DMS53 (cell line): Measurements from ENCODE around the gene TNFSF9.
A peak's percentile ranks its signal among the peaks of the same experiment; 100 is the strongest.

Experiments
- DNase-seq: peaks from one replicate; lab custom pipeline; 2025; lab: John Stamatoyannopoulos, UW

Gene TNFSF9, protein sequence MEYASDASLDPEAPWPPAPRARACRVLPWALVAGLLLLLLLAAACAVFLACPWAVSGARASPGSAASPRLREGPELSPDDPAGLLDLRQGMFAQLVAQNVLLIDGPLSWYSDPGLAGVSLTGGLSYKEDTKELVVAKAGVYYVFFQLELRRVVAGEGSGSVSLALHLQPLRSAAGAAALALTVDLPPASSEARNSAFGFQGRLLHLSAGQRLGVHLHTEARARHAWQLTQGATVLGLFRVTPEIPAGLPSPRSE

DNA sequence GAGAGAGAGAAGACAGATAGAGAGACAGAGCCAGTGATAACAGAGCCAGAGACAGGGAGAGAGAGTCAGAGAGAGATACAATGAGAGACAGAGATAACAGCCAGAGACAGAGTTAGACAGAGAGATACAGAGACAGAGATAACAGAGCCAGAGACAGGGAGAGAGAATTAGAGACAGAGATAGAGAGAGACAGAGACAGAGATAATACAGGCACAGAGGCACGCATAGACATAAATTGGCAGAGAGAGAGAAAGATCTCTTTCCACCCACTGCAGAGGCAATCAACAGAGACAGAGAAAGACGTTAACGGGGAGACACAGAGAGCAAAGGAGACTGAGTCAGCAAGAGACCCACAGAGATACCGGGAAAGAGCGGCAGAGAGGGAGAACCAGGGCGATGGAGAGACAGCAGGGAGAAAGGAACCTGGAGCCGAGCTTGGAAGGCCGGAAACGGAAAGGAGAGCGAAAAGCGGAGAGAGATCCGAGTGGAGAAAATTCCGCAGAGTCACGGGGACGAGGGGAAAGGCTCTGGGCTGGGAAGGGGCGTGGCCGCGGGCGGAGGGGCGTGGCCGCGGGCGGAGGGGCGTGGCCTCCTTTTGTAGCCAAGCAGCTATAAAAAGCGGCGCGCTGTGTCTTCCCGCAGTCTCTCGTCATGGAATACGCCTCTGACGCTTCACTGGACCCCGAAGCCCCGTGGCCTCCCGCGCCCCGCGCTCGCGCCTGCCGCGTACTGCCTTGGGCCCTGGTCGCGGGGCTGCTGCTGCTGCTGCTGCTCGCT lies at the start of gene TNFSF9:
Gene TNFSF9 (plus strand): TSS at position 641 of the 777 bp plus-strand sequence. CDS start 11 bp downstream, at position 652.
- peak; percentile 49 for DNase-seq

DNA sequence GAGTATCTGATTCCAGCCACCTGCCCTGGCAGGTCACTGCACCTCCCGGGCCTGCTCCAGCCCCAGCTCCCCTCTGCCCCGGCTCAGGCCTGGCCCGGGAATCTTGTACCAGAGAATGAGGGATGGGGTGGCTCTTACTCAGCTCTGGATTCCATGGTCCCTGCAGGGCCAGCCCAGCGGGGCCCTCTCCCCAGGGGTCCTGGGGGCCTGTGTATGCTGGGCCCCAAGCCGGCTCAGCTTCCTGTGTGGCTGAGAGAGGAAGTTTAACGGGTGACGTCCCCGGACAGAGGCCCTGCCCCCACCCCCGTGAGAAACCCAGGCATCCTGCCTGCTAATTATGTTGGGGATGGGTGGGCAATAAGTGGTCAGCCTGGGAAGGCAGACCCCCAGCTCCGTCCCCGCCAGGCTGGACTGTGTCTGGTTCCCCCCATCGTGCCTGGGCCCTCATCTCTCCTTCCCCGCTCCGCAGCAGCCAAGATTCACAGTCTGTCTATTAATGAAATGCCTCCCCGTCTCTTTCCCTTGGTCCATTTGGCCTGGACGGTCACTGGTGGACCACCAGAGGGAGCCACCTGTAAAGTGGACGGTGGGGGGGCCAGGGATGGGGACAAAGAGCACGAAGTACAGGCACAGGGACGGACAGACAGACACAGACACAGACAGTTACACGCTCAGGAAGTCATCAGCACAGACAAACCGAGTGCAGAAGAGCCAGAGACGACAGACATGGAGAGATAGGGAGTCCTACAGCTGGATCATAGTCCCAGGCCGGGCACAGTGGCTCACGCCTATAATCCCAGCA lies 49.1 kb upstream of the TNFSF9 start, which contains the start of gene DENND1C:
Gene DENND1C (minus strand): TSS at position 247 of the 802 bp plus-strand sequence. CDS start 92 bp downstream, at position 155.
- peak; percentile 21 for DNase-seq

DNA sequence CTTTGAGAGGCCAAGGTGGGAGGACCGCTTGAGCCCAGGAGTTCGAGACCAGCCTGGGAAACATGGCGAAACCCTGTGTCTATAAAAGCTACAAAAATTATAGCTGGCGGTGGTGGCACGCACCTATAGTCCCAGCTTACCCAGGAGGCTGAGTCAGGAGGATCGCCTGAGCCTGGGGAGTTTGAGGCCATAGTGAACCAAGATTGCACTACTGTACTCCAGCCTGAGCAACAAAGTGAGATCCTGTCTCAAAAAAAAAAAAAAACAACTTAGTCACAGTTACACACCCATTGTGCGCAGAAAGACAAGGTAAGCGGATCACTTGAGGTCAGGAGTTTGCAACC lies 48.5 kb upstream of the TNFSF9 start:
- DNase-seq, result no peak

DNA sequence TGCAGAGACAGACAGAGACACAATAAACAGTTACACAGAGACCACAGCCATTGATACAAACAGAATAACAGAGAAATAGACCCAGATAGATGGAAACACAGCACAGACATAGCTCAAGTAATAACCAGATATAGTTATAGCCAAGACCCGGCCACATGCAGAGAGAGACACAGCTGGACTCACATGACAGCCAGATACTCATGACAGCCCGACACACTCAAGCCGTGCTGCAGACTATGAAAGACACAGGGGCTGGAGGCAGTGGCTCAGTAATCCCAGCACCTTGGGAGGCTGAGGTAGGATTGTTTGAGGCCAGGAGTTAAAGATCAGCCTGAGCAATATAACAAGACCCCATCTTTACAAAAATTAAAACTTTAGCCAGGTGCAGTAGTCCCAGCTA lies 47.6 kb upstream of the TNFSF9 start:
- no peak for DNase-seq

DNA sequence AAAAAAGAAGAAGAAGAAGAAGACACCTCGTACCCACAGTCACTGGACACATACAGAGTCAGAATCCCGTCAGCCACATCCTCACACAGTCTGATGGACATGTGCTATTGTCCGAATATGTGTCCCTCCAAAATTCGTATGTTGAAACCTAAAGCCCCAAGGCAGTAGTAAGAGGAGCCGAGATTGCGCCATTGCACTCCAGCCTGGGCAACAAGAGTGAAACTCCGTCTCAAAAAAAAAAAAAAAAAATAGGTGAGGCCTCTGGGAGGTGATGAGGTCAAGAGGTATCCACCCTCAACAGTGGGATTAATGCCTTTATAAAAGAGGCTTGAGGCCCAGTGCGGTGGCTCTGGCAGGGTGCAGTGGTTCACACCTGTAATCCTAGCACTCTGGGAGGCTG lies 46.6 kb upstream of the TNFSF9 start:
- DNase-seq, result no peak

DNA sequence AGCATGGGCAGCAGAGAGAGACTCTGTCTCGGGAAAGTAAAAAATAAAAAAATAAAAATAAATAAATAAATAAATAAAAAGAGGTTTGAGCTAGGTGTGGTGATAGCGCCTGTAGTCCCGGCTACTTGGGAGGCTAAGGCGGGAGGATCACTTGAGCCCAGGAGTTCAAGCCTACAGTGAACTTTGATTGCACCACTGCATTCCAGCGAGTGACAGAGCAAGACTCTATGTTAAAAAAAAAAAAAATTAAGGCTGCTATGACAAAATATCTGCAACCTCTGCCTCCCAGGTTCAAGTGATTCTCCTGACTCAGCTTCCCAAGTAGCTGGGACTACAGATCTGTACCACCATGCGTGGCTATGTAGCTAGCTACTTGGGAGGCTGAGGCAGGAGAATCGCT lies 46.0 kb upstream of the TNFSF9 start:
- DNase-seq, result no peak

DNA sequence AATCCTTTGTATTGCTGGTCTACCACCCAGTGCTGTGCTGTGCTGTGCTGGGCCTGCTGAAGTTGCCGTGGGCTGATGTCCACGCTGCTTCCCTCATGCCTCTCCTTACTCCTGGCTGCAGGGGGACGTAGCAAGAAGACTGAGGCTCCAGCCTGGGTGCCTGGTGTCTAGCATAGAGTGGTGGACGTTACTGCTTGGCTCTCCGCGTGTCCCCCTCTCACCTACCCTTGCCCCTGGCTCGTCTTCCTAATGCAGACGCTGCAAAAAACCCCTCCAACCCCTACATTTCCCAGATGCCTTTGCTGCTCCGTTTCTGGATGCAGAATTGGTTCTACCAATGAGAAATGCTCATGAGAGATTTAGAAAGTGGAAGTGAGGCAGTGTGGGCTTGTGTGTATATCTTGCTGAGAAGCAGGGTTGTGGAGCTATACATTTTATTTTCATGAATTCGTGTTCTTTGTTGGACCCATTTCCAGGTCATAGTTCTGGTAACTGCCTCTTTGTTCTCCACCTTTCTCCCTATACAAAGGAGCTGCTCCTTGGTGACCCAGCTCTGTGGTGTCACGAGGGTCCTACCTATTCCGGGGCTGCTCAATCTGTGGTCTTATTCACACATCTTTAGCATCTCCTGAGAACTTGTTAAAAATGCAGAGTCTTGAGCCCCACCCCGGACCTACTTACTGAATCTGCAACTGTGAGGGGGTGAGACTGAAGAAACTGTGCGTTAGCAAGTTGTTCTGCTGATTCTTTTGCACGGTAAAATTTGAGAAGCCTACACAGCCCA lies 41.4 kb upstream of the TNFSF9 start:
- DNase-seq, result no peak

DNA sequence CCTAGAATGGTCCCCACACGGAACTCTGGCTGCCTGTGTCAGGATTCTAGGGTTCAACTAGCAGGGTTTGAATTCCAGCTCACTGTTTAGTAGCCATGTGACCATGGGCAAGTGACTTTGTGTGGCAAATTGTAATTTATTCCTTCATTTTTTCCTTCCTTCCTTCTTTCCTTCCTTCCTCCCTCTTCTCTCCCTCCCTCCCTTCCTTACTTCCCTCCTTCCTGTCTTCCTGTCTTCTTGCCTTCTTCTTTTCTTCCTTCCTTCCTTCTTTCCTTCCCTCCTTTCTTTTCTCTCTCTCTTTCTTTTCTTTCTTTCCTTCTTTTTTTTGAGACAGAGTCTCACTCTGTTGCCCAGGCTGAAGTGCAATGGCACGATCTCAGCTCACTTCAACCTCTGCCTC lies 40.7 kb upstream of the TNFSF9 start:
- no peak for DNase-seq

DNA sequence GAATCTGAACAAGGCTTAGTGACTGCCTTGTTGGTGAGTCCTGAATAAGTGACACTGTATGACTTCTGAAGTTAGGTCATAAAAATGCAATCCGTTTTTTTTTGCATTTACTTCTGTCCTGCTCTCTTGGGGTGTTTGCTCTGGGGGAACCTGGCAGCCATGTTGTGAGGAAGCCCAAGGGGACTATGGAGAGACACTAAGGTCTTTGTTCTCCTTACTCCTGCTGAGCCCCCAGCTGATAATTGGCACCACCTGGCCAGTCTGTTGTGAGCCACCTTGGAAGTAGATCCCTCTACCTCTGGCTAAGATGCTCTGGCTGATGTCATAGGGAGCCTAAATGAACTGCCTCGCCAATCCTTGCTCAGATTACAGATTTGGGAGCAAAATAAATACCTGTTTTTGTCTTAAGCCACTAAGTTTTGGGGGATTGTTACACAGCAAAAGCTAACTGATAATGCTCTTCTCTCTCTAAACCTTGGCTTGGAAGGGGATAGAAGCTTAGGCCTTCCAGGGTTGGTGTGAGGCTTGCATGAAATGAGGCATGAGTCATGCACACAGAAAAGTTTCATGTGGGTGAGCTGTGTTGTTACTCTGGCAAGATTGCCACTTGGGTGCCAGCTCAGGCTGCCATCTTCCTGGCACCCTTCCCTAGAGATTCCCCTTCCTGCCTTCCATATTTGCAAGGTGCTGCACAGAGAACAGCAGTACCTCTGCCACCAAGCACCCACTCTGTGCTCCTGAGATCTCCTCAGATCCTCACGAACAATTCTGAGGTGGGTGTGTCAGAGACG lies 38.8 kb upstream of the TNFSF9 start:
- no peak for DNase-seq

DNA sequence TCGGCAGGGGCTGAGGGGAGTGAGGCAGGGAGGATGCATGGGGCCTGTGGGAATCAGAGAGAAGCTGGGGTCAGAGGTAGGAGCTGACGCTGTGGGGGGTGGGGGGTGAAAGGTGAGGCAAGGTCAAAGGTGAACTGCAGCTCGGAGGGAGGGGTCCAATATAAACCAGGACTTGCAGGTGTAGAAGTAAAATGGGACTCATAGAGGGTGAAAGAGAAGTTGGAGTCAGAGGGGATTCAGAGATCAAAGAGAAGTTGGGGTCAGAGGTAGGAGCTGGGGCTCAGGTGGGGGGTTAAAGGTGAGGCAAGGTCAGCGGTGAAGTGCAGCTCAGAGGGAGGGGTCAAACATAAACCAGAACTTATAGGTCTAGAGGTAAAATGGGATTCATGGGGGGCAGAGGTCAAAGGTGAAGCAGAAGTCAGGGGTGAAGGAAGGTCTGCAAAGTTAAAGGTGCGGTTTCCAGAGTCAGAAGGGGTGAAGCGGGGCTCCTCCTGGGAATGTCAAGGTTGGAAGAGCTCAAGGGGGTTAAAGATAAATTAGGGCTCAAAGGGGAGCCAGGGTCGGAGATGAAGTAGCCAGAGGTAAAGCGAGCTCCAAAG lies 36.3 kb upstream of the TNFSF9 start:
- DNase-seq, result no peak

DNA sequence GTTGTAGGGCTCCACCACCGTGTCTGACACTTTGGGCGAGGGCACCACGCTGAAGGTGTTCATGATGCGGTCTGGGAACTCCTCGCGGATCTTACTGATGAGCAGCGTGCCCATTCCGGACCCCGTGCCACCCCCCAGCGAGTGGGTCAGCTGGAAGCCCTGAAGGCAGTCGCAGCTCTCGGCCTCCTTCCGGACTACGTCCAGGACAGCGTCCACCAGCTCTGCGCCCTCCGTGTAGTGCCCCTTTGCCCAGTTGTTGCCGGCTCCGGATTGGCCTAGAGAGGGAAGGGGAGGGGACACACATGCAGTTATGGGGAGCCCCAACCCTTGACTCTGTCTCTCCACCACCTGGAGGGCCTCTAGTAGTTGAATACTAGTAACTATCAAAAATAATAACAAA lies 34.9 kb upstream of the TNFSF9 start:
- DNase-seq, result no peak

DNA sequence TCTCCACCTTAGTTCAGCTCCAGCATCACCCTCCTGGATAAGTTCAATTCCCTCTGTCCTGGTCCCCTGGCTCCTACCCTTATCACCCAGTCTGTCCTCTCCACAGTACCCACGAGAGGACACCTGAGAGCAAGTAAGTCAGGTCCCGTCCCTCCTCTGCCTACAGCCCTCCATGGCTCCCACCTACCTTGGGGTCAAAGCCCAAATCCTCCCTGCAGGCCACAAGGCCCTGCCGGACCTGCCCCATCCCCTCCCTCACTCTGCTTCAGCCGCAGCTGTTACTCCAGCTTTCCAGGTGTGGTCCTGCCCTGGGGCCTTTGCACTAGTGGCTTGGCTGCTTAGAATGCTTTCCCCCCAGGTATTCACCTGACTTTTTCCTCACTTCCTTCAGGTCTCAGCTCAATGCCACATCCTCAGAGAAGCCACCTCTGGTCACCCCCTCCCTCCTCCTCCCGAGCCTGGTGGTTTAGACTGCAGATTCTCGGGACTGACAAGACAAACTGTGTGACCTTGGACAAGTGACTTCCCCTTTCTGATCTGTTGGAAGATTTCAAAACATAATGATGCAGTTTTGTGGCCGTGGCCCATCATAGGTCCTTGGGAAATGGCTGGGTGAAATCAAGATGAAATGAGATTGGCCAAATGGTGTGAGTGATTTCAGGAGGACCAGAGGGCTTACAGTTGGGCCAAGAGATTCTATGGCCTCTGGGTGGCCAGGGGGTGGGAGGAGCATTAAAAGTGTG lies 32.4 kb upstream of the TNFSF9 start:
- no peak for DNase-seq

DNA sequence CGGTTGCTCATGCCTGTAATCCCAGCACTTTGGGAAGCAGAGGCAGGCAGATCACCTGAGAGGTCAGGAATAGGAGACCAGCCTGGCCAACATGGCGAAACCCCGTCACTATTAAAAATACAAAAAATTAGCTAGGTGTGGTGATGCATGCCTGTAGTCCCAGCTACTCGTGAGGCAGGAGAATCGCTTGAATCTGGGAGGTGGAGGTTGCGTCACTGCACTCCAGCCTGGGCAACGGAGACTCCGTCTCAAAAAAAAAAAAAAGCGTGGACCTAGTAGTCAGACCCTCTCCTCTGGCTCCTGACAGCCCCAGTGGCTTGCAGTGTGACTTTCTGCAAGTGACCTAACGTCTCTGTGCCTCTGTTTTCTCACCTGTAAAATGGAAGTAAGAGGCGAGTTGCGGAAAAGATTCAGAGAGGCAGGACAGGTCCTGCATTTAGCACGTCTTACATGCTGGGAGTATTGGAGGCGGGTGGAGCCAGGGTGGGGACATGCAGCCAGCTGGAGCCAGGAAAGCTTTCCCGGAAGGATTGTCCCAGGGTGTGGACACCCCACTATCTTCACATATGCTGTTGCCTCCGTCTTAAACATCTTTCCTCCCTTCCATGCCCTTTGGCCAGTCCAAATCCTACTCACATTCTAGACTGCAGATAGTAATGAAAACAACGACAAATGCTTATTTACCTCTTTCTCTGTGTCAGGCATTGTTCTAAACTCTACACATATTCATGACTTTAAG lies 31.6 kb upstream of the TNFSF9 start:
- no peak for DNase-seq

DNA sequence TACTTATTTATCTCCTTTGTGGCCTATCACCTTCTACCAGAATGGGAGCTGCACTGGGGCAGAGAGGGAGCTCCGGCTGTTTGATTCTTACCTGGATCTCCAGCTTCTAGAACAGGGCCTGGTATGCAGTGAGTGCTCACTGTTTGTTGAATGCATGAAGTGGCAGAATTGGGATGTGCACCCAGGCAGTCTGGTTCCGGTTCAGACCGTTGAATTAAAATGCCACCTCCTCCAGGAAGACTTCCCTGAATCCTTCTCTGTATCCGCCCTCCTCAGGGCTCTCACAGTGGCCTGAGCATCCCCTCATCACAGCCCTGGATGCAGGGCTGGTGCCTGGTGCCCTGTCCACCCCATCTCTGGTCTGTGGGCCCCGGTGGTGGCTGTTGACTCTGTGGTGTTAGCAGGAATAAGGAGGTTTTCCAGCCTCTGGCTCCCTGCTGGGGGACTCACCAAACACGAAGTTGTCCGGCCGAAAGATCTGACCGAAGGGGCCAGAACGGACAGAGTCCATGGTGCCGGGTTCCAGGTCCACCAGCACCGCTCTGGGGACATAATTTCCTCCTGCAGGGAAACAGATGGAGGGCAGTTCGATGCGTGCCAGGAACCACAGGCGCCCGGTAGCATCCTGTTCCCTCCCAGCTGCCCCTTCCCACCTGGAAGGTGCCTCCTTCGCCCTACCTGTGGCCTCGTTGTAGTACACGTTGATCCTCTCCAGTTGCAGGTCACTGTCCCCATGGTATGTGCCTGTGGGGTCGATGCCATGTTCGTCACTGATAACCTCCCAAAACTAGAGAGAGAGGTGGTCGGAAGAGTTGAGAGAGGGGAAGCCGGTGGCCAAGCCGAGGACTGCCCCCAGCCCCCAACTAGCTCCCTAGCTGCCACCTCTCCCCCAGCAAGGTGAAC lies 29.7 kb upstream of the TNFSF9 start:
- DNase-seq, result no peak

DNA sequence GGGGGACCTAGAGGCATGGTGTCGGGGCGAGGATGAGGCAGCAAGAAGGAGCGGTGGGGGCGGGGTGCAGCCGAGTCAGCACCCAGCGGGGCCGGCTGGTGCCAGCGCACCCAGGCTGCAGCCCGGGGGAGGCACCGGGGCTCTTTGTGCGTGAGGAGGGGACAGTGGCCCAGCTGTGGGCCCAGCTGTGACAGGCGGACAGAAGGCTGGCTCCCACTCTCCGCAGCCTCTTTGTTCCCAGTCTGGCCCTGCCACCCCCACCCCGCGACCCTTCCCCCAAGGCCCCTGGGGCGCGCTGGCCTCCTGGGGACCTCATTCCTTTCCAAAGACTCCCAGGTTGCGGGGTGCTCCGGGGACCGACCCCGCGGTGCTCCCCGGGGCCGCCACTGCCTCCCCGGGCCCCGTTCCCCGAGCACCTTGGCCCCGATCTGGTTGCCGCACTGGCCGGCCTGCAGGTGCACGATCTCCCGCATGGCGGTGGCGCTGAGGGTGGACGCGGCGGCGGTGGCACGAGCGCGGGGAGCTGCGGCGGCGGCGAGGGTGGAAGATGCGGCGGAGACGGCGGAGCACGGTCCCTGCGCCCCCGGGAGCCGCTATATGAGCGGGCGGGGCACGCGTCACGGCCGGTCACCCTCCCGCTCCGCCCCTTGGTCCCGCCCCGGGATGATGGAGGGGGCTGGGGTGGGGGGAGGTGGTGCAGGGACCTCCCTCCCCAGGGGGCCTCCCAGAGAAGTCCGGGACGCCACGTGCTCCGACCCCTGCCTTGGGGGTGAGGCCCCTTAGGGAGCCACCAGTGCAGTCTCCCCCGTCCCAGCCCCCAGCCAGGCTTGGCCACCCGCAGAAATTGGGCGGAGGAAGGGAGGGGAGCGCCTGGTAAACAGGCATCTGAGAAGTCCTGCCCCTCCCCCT lies 28.8 kb upstream of the TNFSF9 start, which contains the start of gene TUBB4A:
Gene TUBB4A (minus strand): TSS at position 570 of the 909 bp plus-strand sequence. CDS start 97 bp downstream, at position 473.
- DNase-seq, result peak; percentile 25

DNA sequence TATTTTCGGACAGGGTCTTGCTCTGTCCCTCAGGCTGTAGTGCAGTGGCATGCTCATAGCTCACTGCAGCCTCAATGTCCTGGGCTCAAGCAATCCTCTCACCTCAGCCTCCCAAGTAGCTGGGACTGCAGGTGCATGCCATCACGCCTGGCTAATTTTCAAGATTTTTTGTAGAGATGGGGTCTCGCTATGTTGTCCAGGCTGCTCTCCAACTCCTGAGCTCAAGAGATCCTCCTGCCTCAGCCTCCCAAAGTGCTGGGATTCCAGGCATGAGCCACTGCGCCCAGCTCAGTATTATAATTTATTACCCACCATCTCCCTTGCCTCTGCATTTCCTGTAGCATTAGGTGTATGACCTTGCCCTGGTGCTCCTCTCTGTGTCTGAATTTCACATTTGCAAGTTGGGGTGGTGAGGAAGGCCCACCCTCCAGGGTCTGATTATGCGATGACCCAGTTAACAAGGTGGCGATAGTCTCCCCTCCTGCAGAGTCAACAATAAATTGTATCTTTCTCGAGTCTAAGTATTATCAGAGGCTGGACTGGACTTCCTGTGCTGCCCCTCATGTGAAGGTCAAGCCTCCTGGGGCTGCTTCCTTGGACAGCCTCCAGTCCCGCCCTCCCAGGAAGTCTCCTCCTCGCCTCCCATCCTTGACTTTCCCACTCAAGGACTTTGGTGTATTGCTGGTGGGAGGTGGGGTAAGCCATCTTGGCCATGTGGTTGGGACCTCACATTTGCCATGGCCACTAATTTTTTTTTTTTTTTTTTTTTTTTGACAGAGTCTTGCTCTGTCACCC lies 27.2 kb upstream of the TNFSF9 start:
- DNase-seq, result no peak
